Measurements from ENCODE around the gene CYP46A1. TPM values are rescaled to one million over a fixed set of nuclear protein-coding genes. Genes with fewer than 3 reads are reported as not detected.

Gene CYP46A1
- polyA plus RNA-seq, 3 donors, result 1.5 to 4.6 (median 2.0) TPM

GRCh38 chr14:99721792-99722516 is 37.9 kb downstream of the CYP46A1 start:
- DNase-seq (ENCODE audit: extremely low read depth in 1 of 11, low read depth in 9 of 11, low spot score in 4 of 11), result no peak

GRCh38 chr14:99722741-99723140 is 38.6 kb downstream of the CYP46A1 start:
- DNase-seq (ENCODE audit: extremely low read depth in 1 of 11, low read depth in 9 of 11, low spot score in 4 of 11), result no peak

- DNase-seq (ENCODE audit: extremely low read depth in 1 of 11, low read depth in 9 of 11, low spot score in 4 of 11), result no peak
These were observed 40.2 kb downstream of the CYP46A1 start for GRCh38 chr14:99724196-99724891.

- no peak for DNase-seq (ENCODE audit: extremely low read depth in 1 of 11, low read depth in 9 of 11, low spot score in 4 of 11)
These were observed 41.1 kb downstream of the CYP46A1 start for GRCh38 chr14:99724939-99725773.

GRCh38 chr14:99725774-99726537 is 41.9 kb downstream of the CYP46A1 start:
- no peak for DNase-seq (ENCODE audit: extremely low read depth in 1 of 11, low read depth in 9 of 11, low spot score in 4 of 11)

GRCh38 chr14:99726538-99727095 is 42.5 kb downstream of the CYP46A1 start:
- no peak for DNase-seq (ENCODE audit: extremely low read depth in 1 of 11, low read depth in 9 of 11, low spot score in 4 of 11)

GRCh38 chr14:99727096-99727870 is 43.2 kb downstream of the CYP46A1 start:
- DNase-seq (ENCODE audit: extremely low read depth in 1 of 11, low read depth in 9 of 11, low spot score in 4 of 11), result no peak

- DNase-seq (ENCODE audit: extremely low read depth in 1 of 11, low read depth in 9 of 11, low spot score in 4 of 11), result no peak
These were observed 44.3 kb downstream of the CYP46A1 start for GRCh38 chr14:99728231-99728920.

- DNase-seq (ENCODE audit: extremely low read depth in 1 of 11, low read depth in 9 of 11, low spot score in 4 of 11), result no peak
These were observed 44.9 kb downstream of the CYP46A1 start for GRCh38 chr14:99728981-99729451.

GRCh38 chr14:99729991-99730875 is 46.1 kb downstream of the CYP46A1 start:
- DNase-seq (ENCODE audit: extremely low read depth in 1 of 11, low read depth in 9 of 11, low spot score in 4 of 11), result peak in 1 of 11 donors; percentile 69

- DNase-seq (ENCODE audit: extremely low read depth in 1 of 11, low read depth in 9 of 11, low spot score in 4 of 11), result no peak
These were observed 46.9 kb downstream of the CYP46A1 start for GRCh38 chr14:99730876-99731546.

GRCh38 chr14:99731547-99732435 is 47.7 kb downstream of the CYP46A1 start:
- no peak for DNase-seq (ENCODE audit: extremely low read depth in 1 of 11, low read depth in 9 of 11, low spot score in 4 of 11)

GRCh38 chr14:99732436-99733210 is 48.5 kb downstream of the CYP46A1 start:
- DNase-seq (ENCODE audit: extremely low read depth in 1 of 11, low read depth in 9 of 11, low spot score in 4 of 11), result no peak

GRCh38 chr14:99733211-99733539 is 49.1 kb downstream of the CYP46A1 start:
- no peak for DNase-seq (ENCODE audit: extremely low read depth in 1 of 11, low read depth in 9 of 11, low spot score in 4 of 11)

All from renal cortex interstitium (tissue), 11 donors.